HG03097 (cell line): ENCODE measurements around the gene MOK.

ENCODE experiments used
- ATAC-seq: cut with Tn5 transposase; IDR thresholded peaks from one replicate; pipeline ENCODE4 v1.9.1; 2021; ENCODE audit not compliant: unreplicated experiment, low FRiP score

Gene MOK

GRCh38 chr14:102210421-102211042, 94.4 kb downstream of the MOK start:
- no peak for ATAC-seq

GRCh38 chr14:102209224-102209966, 95.6 kb downstream of the MOK start:
- ATAC-seq: no peak

- no peak for ATAC-seq
These were observed 96.2 kb downstream of the MOK start for GRCh38 chr14:102208741-102209140.

GRCh38 chr14:102207831-102208365, 97.1 kb downstream of the MOK start:
- no peak for ATAC-seq

GRCh38 chr14:102206918-102207317, 98.0 kb downstream of the MOK start:
- ATAC-seq: no peak

- no peak for ATAC-seq
These were observed 99.4 kb downstream of the MOK start for GRCh38 chr14:102205560-102205959.

GRCh38 chr14:102203382-102203781, 101.6 kb downstream of the MOK start:
- ATAC-seq: no peak

- no peak for ATAC-seq
These were observed 102.0 kb downstream of the MOK start for GRCh38 chr14:102202944-102203343.

- ATAC-seq: no peak
These were observed 103.2 kb downstream of the MOK start for GRCh38 chr14:102201776-102202175.

GRCh38 chr14:102201353-102201738, 103.6 kb downstream of the MOK start:
- ATAC-seq: no peak

- ATAC-seq: no peak
These were observed 104.1 kb downstream of the MOK start for GRCh38 chr14:102200690-102201352.

- no peak for ATAC-seq
These were observed 107.6 kb downstream of the MOK start for GRCh38 chr14:102197317-102197853.

- no peak for ATAC-seq
These were observed 108.1 kb downstream of the MOK start for GRCh38 chr14:102196902-102197230.

GRCh38 chr14:102196039-102196901, 108.7 kb downstream of the MOK start:
- no peak for ATAC-seq

GRCh38 chr14:102195446-102195845, 109.5 kb downstream of the MOK start:
- ATAC-seq: no peak

GRCh38 chr14:102194856-102195255, 110.1 kb downstream of the MOK start:
- ATAC-seq: no peak

- no peak for ATAC-seq
These were observed 112.0 kb downstream of the MOK start for GRCh38 chr14:102192840-102193502.

- no peak for ATAC-seq
These were observed 115.1 kb downstream of the MOK start for GRCh38 chr14:102189874-102190273.

- ATAC-seq: no peak
These were observed 116.8 kb downstream of the MOK start for GRCh38 chr14:102188187-102188586.

- ATAC-seq: no peak
These were observed 117.4 kb downstream of the MOK start for GRCh38 chr14:102187568-102188001.
